GM08714 (cell line): ENCODE data around the gene TFR2.

Experiments used
- H3K4me3 ChIP-seq: fragments of 200-500 bp; sonication (Bioruptor generic); 2 replicates; pipeline ENCODE4 v1.5.1; 2014; ENCODE audit warnings: mild to moderate bottlenecking, low read length, inconsistent platforms
- ZNF274 ChIP-seq: IDR thresholded peaks from 2 replicates; pipeline ENCODE4 v1.6.1; 2012; ENCODE audit warnings: mild to moderate bottlenecking, low read depth, low read length

TFR2 gene

GRCh38 chr7:100584054-100584682 lies 57.2 kb downstream of the TFR2 start:
- no peak for TF ChIP-seq ZNF274

GRCh38 chr7:100583132-100584053 lies 58.0 kb downstream of the TFR2 start:
- H3K4me3 ChIP-seq, result peak overlapping the region; percentile 53; the same call in 1 of the 2 replicates
- TF ChIP-seq ZNF274, result no peak

More at GRCh38 chr7:100584054-100584682, 57.2 kb downstream of the TFR2 start:
- peak overlapping the region; percentile 84; the same call in 1 of the 2 replicates for H3K4me3 ChIP-seq

GRCh38 chr7:100582650-100583049 lies 58.7 kb downstream of the TFR2 start:
- no peak for TF ChIP-seq ZNF274
- H3K4me3 ChIP-seq, result no peak overlapping the region; the same call in 1 of the 2 replicates

GRCh38 chr7:100582041-100582579 lies 59.2 kb downstream of the TFR2 start:
- TF ChIP-seq ZNF274, result no peak
- no peak overlapping the region for H3K4me3 ChIP-seq

- no peak for TF ChIP-seq ZNF274
These were observed 60.7 kb downstream of the TFR2 start for GRCh38 chr7:100580466-100581283.

GRCh38 chr7:100578246-100579183 lies 62.8 kb downstream of the TFR2 start:
- H3K4me3 ChIP-seq, result no peak overlapping the region
- no peak for TF ChIP-seq ZNF274

More at GRCh38 chr7:100580466-100581283, 60.7 kb downstream of the TFR2 start:
- no peak overlapping the region for H3K4me3 ChIP-seq

GRCh38 chr7:100577507-100577906 lies 63.8 kb downstream of the TFR2 start:
- TF ChIP-seq ZNF274, result no peak
- no peak overlapping the region for H3K4me3 ChIP-seq

- no peak overlapping the region for H3K4me3 ChIP-seq
- TF ChIP-seq ZNF274, result no peak
These were observed 64.2 kb downstream of the TFR2 start for GRCh38 chr7:100577103-100577502.

GRCh38 chr7:100576384-100576993 lies 64.9 kb downstream of the TFR2 start:
- H3K4me3 ChIP-seq, result no peak overlapping the region
- no peak for TF ChIP-seq ZNF274

GRCh38 chr7:100575746-100576383 lies 65.5 kb downstream of the TFR2 start:
- no peak overlapping the region for H3K4me3 ChIP-seq
- no peak for TF ChIP-seq ZNF274

- no peak overlapping the region for H3K4me3 ChIP-seq
- no peak for TF ChIP-seq ZNF274
These were observed 66.1 kb downstream of the TFR2 start for GRCh38 chr7:100575206-100575631.
